ENCODE results near the gene CRYBB1. TPM values are rescaled to one million over a fixed set of nuclear protein-coding genes. Genes with fewer than 3 reads are reported as not detected.
A peak's percentile ranks its signal among the peaks of the same experiment; 100 is the strongest.

The CRYBB1 gene
- total RNA-seq, 4 donors from 2014 or later: 0.55 to 4.1 TPM; not detected in 2

GRCh38 chr22:26585104-26585790, 32.6 kb downstream of the CRYBB1 start:
- no peak for TF ChIP-seq POLR2A (IDR thresholded peaks at IDR 0.05)
- TF ChIP-seq, protein P1, sequence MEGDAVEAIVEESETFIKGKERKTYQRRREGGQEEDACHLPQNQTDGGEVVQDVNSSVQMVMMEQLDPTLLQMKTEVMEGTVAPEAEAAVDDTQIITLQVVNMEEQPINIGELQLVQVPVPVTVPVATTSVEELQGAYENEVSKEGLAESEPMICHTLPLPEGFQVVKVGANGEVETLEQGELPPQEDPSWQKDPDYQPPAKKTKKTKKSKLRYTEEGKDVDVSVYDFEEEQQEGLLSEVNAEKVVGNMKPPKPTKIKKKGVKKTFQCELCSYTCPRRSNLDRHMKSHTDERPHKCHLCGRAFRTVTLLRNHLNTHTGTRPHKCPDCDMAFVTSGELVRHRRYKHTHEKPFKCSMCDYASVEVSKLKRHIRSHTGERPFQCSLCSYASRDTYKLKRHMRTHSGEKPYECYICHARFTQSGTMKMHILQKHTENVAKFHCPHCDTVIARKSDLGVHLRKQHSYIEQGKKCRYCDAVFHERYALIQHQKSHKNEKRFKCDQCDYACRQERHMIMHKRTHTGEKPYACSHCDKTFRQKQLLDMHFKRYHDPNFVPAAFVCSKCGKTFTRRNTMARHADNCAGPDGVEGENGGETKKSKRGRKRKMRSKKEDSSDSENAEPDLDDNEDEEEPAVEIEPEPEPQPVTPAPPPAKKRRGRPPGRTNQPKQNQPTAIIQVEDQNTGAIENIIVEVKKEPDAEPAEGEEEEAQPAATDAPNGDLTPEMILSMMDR (IDR thresholded peaks at IDR 0.05): no peak
- no peaks in the 10 kb centered on the region for H3K4me1 ChIP-seq
- DNase-seq: peak; percentile 19 to 32
- intact Hi-C loops (cut with DNase I; ENCODE audit: low total_unique reads): no loop called here
- no peak overlapping the region for H3K4me3 ChIP-seq
- H3K9me3 ChIP-seq: no peaks in the 10 kb centered on the region
- no peaks in the 10 kb centered on the region for H3K36me3 ChIP-seq
- H3K27me3 ChIP-seq: no peaks in the 10 kb centered on the region
- H3K27ac ChIP-seq: no peak overlapping the region

- H3K4me1 ChIP-seq: no peaks in the 10 kb centered on the region
- H3K27ac ChIP-seq: no peak overlapping the region
- H3K36me3 ChIP-seq: no peaks in the 10 kb centered on the region
- H3K27me3 ChIP-seq: no peaks in the 10 kb centered on the region
- no peaks in the 10 kb centered on the region for H3K9me3 ChIP-seq
- no peak for DNase-seq
- intact Hi-C loops (cut with DNase I; ENCODE audit: low total_unique reads): no loop called here
- TF ChIP-seq, protein P1 (IDR thresholded peaks at IDR 0.05): no peak
- no peak for TF ChIP-seq POLR2A (IDR thresholded peaks at IDR 0.05)
- no peak overlapping the region for H3K4me3 ChIP-seq
Observed at GRCh38 chr22:26584010-26584409, 33.8 kb downstream of the CRYBB1 start.

DNA sequence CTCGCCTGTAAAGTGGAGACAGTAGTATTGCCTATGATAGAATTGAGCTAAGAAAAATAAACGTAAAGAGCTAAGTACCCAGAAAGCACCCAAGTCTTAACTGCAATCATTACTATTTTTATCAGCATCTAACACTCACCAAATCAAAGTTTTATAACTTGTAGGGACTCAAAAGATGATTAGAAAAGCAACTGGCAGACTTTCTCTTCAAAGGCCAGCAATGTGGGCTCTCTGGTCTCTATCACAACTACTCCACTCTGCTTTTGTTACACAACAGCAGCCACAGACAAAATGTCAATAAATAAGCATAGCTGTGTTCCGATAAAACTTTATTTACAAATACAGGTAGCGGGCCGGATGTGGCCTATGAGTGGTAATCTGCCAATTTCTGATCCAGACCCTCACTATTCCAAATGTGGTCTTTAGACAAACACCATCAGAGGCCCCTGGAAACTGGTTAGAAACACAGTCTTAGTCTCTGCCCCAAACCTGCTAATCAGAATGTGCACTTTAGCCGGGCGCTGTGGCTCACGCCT, 36.1 kb downstream of the CRYBB1 start:
- Histone ChIP-seq H3K27ac (no peak overlapping the region), H3K4me3 (no peak overlapping the region), H3K27me3 (no peaks in the 10 kb centered on the region), H3K9me3 (no peaks in the 10 kb centered on the region), H3K36me3 (no peaks in the 10 kb centered on the region), H3K4me1 (no peaks in the 10 kb centered on the region)
- DNase-seq: no peak
- TF ChIP-seq, protein P1 (IDR thresholded peaks at IDR 0.05): no peak
- TF ChIP-seq POLR2A (IDR thresholded peaks at IDR 0.05): no peak
- intact Hi-C loops (cut with DNase I; ENCODE audit: low total_unique reads): no loop called here

GRCh38 chr22:26581026-26581425, 36.8 kb downstream of the CRYBB1 start:
- no peaks in the 10 kb centered on the region for H3K9me3 ChIP-seq
- no peak for DNase-seq
- H3K27ac ChIP-seq: no peak overlapping the region
- intact Hi-C loops (cut with DNase I; ENCODE audit: low total_unique reads): no loop called here
- no peaks in the 10 kb centered on the region for H3K36me3 ChIP-seq
- no peaks in the 10 kb centered on the region for H3K4me1 ChIP-seq
- H3K4me3 ChIP-seq: no peak overlapping the region
- TF ChIP-seq, protein P1 (IDR thresholded peaks at IDR 0.05): no peak
- H3K27me3 ChIP-seq: no peaks in the 10 kb centered on the region

DNA sequence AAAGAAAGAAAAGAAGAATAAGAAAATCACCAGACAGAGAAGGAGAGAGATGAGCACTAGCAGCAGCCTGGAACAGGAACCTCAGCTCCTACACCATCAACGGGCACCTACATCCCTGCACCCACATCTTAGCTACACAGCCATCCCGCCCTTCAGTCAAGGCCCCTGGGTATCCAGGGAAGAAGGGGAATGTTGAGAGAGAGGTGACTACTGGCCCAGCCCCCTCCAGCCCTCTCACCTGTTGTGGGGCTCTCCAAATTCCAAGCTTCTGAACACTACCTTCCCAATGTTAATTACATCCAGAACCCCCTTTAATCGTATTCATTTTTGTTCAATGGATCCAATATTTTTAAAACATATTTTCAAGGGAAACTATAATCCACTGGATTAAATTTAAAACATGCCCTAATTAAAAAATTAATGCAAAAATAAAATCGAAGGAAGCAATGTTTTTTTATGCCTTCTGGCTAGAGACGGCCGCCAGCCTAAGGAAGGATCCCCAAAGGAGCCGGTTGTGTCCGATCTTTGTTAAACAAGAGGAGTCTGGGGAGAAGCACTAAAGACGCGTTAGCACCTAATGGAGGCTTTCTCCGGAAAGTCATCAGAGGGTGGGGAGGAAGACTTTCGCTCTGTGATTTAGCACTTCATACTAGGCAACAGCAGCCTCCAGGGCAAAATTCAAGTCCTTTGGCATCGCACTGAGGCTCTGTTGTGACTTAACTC, 37.4 kb downstream of the CRYBB1 start:
- H3K36me3 ChIP-seq: no peaks in the 10 kb centered on the region
- intact Hi-C loops (cut with DNase I; ENCODE audit: low total_unique reads): no loop called here
- TF ChIP-seq, protein P1 (IDR thresholded peaks at IDR 0.05): no peak
- no peak for TF ChIP-seq POLR2A (IDR thresholded peaks at IDR 0.05)
- H3K27ac ChIP-seq: no peak overlapping the region
- H3K27me3 ChIP-seq: no peaks in the 10 kb centered on the region
- H3K4me1 ChIP-seq: no peaks in the 10 kb centered on the region
- no peaks in the 10 kb centered on the region for H3K9me3 ChIP-seq
- DNase-seq: no peak
- H3K4me3 ChIP-seq: no peak overlapping the region

Data from uterus (tissue), 4 donors.